ENCODE data around the gene SYNPR.

- TF ChIP-seq CTCF (IDR thresholded peaks at IDR 0.05): no peak
- no peak for TF ChIP-seq POLR2A (IDR thresholded peaks at IDR 0.05)
These were observed 260.8 kb downstream of the SYNPR start for GRCh38 chr3:63538919-63539318.
